Fibroblast of lung (primary cell): Measurements from ENCODE around the gene CACNB2. TPM values are rescaled to one million over a fixed set of nuclear protein-coding genes. Genes with fewer than 3 reads are reported as not detected.

ENCODE experiments used
- DNase-seq, 2 donors: peaks; one replicate each; pipeline versions ENCODE4 v3.0.0 to v3.0.0-alpha.2; 2010; ENCODE audit warnings: low read depth in 2 of 2
- H2AFZ ChIP-seq: 2 replicates; pipeline ENCODE4 v1.5.1; 2012; ENCODE audit warnings: low read length, control low read depth, inconsistent platforms
- H3K27ac ChIP-seq: 2 replicates; pipeline ENCODE4 v1.5.1; 2011; ENCODE audit warnings: low read length, control low read depth; ENCODE audit not compliant: insufficient read depth
- H3K27me3 ChIP-seq: 2 replicates; pipeline ENCODE4 v1.5.1; 2011; ENCODE audit warnings: mild to moderate bottlenecking, low read length; ENCODE audit not compliant: control insufficient read depth, insufficient read depth
- H3K36me3 ChIP-seq: 2 replicates; pipeline ENCODE4 v1.5.1; 2011; ENCODE audit warnings: low read length; ENCODE audit not compliant: control insufficient read depth, insufficient read depth
- H3K4me1 ChIP-seq: 2 replicates; pipeline ENCODE4 v1.5.1; 2011; ENCODE audit warnings: low read length; ENCODE audit not compliant: control insufficient read depth, insufficient read depth; ENCODE audit errors: extremely low read depth
- H3K4me2 ChIP-seq: 2 replicates; pipeline ENCODE4 v1.5.1; 2011; ENCODE audit warnings: low read length, control low read depth; ENCODE audit not compliant: insufficient read depth; ENCODE audit errors: extremely low read depth
- H3K4me3 ChIP-seq, 4 experiments: fragments of 200-600 bp in 1 of 4; sonication (generic) in 1 of 4; replicated peaks in 1 of 4; 2 replicates each; pipeline ENCODE4 v1.5.1; 2011 to 2016; ENCODE audit warnings: low read length in 4 of 4, low read depth in 3 of 4, mild to moderate bottlenecking in 3 of 4, control low read depth in 2 of 4, inconsistent platforms in 1 of 4, mixed read lengths in 1 of 4; ENCODE audit not compliant: insufficient read depth in 1 of 4; ENCODE audit errors: control extremely low read depth in 1 of 4
- H3K79me2 ChIP-seq: 2 replicates; pipeline ENCODE4 v1.5.1; 2012; ENCODE audit warnings: mild to moderate bottlenecking, low read length, inconsistent platforms; ENCODE audit not compliant: control insufficient read depth, insufficient read depth
- H3K9ac ChIP-seq: 2 replicates; pipeline ENCODE4 v1.5.1; 2011; ENCODE audit warnings: mild to moderate bottlenecking, low read length, control low read depth; ENCODE audit not compliant: insufficient read depth
- H3K9me3 ChIP-seq: 2 replicates; pipeline ENCODE4 v1.5.1; 2012; ENCODE audit warnings: low read depth, low read length; ENCODE audit not compliant: control insufficient read depth, insufficient read depth
- H4K20me1 ChIP-seq: 2 replicates; pipeline ENCODE4 v1.5.1; 2011; ENCODE audit warnings: low read length; ENCODE audit not compliant: control insufficient read depth, insufficient read depth; ENCODE audit errors: extremely low read depth
- EZH2 ChIP-seq: IDR thresholded peaks from 2 replicates; pipeline ENCODE4 v1.5.1; 2012; ENCODE audit warnings: low read length, control low read depth, mild to moderate bottlenecking; ENCODE audit errors: missing control alignments
- polyA plus RNA-seq, 2 donors: library from polyadenylated mRNA; depleted of rRNA in 1 of 2; stranded (reverse) in 1 of 2; unstranded in 1 of 2; fragments of >200 nt; gene quantifications; 2 replicates each; pipeline ENCODE4 v1.2.1, GENCODE V29; 2011 to 2012; ENCODE audit warnings: missing spikeins in 1 of 2
- total RNA-seq: library from RNA; depleted of rRNA; stranded (reverse); fragments of >200 nt; gene quantifications from 2 replicates; pipeline ENCODE4 v1.2.1, GENCODE V29; 2014
- TF ChIP-seq, protein P1 (sequence below), 2 donors: IDR thresholded peaks in 1 of 2; conservative IDR thresholded peaks in 1 of 2; 1 replicate in 1 of 2; 2 replicates in 1 of 2; pipeline ENCODE4 v1.5.1; 2011 to 2012; ENCODE audit warnings: low read length in 2 of 2, control low read depth in 1 of 2, inconsistent platforms in 1 of 2, low read depth in 1 of 2, mild to moderate bottlenecking in 1 of 2

The CACNB2 gene
- total and polyA plus RNA-seq, 2 donors (not counting 1 experiment from before 2014, with no cell fraction given), result 0.66 to 0.70 TPM

DNA sequence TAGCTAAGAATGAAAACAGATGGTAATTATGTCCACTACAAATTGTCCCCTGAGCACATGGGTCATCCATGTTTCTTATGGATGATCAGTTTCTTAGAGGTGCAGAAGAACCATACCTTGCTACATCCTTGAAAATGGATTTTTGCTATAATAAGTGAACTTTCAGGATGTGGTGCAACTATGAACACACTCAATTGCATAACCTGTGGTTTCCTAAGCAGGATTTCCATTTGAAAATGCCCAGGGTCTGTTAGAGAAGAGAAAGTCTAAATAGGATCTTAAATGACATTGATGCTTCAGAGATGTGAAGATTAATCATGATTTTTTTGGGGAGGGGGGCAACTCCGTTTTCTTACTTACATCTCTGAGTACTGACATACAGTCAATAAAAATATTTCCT lies 39.6 kb upstream of the CACNB2 start:
- no peaks in the 10 kb centered on the region for H3K9me3 ChIP-seq
- DNase-seq, result peak in 1 of 2 donors; percentile 28
- no peak overlapping the region for H3K9ac ChIP-seq
- no peaks in the 10 kb centered on the region for H3K4me1 ChIP-seq
- no peaks in the 10 kb centered on the region for H3K27me3 ChIP-seq
- H3K4me2 ChIP-seq, result no peak overlapping the region
- no peaks in the 10 kb centered on the region for H4K20me1 ChIP-seq
- no peak for TF ChIP-seq EZH2
- TF ChIP-seq, protein P1, sequence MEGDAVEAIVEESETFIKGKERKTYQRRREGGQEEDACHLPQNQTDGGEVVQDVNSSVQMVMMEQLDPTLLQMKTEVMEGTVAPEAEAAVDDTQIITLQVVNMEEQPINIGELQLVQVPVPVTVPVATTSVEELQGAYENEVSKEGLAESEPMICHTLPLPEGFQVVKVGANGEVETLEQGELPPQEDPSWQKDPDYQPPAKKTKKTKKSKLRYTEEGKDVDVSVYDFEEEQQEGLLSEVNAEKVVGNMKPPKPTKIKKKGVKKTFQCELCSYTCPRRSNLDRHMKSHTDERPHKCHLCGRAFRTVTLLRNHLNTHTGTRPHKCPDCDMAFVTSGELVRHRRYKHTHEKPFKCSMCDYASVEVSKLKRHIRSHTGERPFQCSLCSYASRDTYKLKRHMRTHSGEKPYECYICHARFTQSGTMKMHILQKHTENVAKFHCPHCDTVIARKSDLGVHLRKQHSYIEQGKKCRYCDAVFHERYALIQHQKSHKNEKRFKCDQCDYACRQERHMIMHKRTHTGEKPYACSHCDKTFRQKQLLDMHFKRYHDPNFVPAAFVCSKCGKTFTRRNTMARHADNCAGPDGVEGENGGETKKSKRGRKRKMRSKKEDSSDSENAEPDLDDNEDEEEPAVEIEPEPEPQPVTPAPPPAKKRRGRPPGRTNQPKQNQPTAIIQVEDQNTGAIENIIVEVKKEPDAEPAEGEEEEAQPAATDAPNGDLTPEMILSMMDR (conservative IDR thresholded peaks at IDR 0.05 in 1 of 2, IDR thresholded peaks at IDR 0.05 in 1 of 2; ENCODE audit: low read depth in 1 of 2, low read length in 2 of 2), result no peak
- no peaks in the 10 kb centered on the region for H3K79me2 ChIP-seq
- no peak overlapping the region for H3K27ac ChIP-seq
- H3K4me3 ChIP-seq, result no peak overlapping the region
- H3K36me3 ChIP-seq, result no peaks in the 10 kb centered on the region
- H2AFZ ChIP-seq, result no peak overlapping the region

DNA sequence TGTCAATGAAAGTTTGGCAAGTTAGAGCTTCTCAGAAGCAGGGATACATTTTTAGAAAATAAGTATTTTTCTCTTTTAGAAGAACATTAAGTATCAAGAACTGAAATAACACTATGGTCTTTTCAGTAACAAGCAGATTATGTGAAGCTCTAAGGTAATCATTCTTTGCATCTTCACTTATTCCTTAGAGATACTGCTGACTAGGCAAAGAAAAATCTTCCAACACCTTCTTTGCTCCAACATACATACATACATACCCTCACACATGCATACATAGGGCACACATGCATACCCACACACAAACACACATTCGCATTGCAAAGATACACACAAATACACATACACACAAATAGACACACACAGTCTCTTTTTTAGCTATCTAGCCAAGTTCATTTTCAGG lies 37.8 kb upstream of the CACNB2 start:
- H3K4me1 ChIP-seq, result no peaks in the 10 kb centered on the region
- no peak overlapping the region for H3K27ac ChIP-seq
- no peaks in the 10 kb centered on the region for H3K27me3 ChIP-seq
- no peaks in the 10 kb centered on the region for H3K36me3 ChIP-seq
- DNase-seq, result no peak
- H3K9me3 ChIP-seq, result no peaks in the 10 kb centered on the region
- H3K9ac ChIP-seq, result no peak overlapping the region
- no peak overlapping the region for H2AFZ ChIP-seq
- H3K79me2 ChIP-seq, result no peaks in the 10 kb centered on the region
- H3K4me2 ChIP-seq, result no peak overlapping the region
- TF ChIP-seq EZH2, result no peak
- TF ChIP-seq, protein P1 (conservative IDR thresholded peaks at IDR 0.05 in 1 of 2, IDR thresholded peaks at IDR 0.05 in 1 of 2; ENCODE audit: low read depth in 1 of 2, low read length in 2 of 2), result no peak
- H4K20me1 ChIP-seq, result no peaks in the 10 kb centered on the region
- H3K4me3 ChIP-seq, result no peak overlapping the region

DNA sequence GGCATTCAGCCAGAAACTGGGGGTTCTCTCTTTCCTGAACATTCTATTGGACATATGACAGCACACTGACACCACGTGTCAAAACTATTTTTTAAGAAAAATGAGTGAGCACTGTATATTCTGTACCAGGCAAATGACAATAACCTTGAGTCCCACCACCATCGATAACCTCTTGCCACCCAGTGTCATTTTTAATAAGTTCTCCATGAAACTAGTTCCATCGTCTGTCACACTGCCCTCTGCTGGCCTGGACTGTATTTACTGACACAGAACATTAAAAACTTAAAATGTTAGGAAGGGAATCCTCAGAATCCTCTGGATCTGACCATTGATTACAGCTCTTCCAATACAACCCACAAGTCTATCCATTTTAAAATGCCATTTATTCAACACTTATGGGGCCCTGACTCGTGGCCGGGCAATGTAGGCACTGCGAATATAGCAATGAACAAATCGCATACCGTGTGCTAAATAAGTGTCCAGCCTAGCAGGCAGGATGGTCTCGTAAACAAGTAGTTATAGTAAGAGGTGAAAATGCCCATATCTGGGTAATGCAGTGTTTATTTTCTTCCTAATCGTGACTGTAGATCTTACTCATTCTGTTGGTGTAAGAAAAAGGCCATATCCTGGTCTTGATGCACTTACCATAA lies 35.9 kb upstream of the CACNB2 start:
- no peaks in the 10 kb centered on the region for H3K4me1 ChIP-seq
- no peak overlapping the region for H3K27ac ChIP-seq
- H4K20me1 ChIP-seq, result no peaks in the 10 kb centered on the region
- no peak overlapping the region for H3K9ac ChIP-seq
- no peak overlapping the region for H2AFZ ChIP-seq
- no peak overlapping the region for H3K4me2 ChIP-seq
- no peaks in the 10 kb centered on the region for H3K36me3 ChIP-seq
- DNase-seq, result peak; percentile 21 to 58
- no peaks in the 10 kb centered on the region for H3K9me3 ChIP-seq
- H3K4me3 ChIP-seq, result no peak overlapping the region
- H3K79me2 ChIP-seq, result no peaks in the 10 kb centered on the region
- no peak for TF ChIP-seq EZH2
- TF ChIP-seq, protein P1 (conservative IDR thresholded peaks at IDR 0.05 in 1 of 2, IDR thresholded peaks at IDR 0.05 in 1 of 2; ENCODE audit: low read depth in 1 of 2, low read length in 2 of 2), result peak; percentile 70 to 72
- H3K27me3 ChIP-seq, result no peaks in the 10 kb centered on the region
